Glutamatergic neuron (in vitro differentiated cells): ENCODE measurements around the gene PCDHGC3. TPM values are rescaled to one million over a fixed set of nuclear protein-coding genes. Genes with fewer than 3 reads are reported as not detected.

Experiments used
- DNase-seq: peaks from one replicate; pipeline ENCODE4 v3.0.0; 2022
- H3K27ac Mint-ChIP-seq: one replicate; pipeline ENCODE4 v1.8.0; 2020; ENCODE audit warnings: mild to moderate bottlenecking, mixed read lengths, inconsistent platforms; ENCODE audit not compliant: unreplicated experiment
- H3K27me3 Mint-ChIP-seq: one replicate; pipeline ENCODE4 v1.8.0; 2020; ENCODE audit warnings: mild to moderate bottlenecking, moderate library complexity, mixed read lengths, inconsistent platforms; ENCODE audit not compliant: unreplicated experiment
- H3K36me3 Mint-ChIP-seq: one replicate; pipeline ENCODE4 v1.8.0; 2020; ENCODE audit warnings: mild to moderate bottlenecking, mixed read lengths, inconsistent platforms; ENCODE audit not compliant: unreplicated experiment
- H3K4me1 Mint-ChIP-seq: one replicate; pipeline ENCODE4 v1.8.0; 2020; ENCODE audit warnings: mild to moderate bottlenecking, low read depth, mixed read lengths, inconsistent platforms; ENCODE audit not compliant: unreplicated experiment
- H3K4me3 Mint-ChIP-seq: one replicate; pipeline ENCODE4 v1.8.0; 2020; ENCODE audit warnings: mild to moderate bottlenecking, mixed read lengths, inconsistent platforms; ENCODE audit not compliant: unreplicated experiment
- H3K9me3 Mint-ChIP-seq: one replicate; pipeline ENCODE4 v1.8.0; 2020; ENCODE audit warnings: mild to moderate bottlenecking, moderate library complexity, mixed read lengths, inconsistent platforms; ENCODE audit not compliant: unreplicated experiment
- CTCF ChIP-seq: fragments of 200-600 bp; sonication (generic); IDR thresholded peaks from one replicate; pipeline ENCODE4 v1.5.0; 2021; ENCODE audit not compliant: partially characterized antibody, unreplicated experiment
- total RNA-seq: library from RNA; stranded (reverse); fragmentation: NEBNext Ultra II Directional; extraction: Animal tissue kit (Norgen Biotek cat#: 25700); gene quantifications from one replicate; pipeline ENCODE4 v1.2.1, GENCODE V29; 2021; ENCODE audit not compliant: unreplicated experiment

Gene PCDHGC3
- total RNA-seq, 1 donor from 2014 or later = 40.1 TPM

DNA sequence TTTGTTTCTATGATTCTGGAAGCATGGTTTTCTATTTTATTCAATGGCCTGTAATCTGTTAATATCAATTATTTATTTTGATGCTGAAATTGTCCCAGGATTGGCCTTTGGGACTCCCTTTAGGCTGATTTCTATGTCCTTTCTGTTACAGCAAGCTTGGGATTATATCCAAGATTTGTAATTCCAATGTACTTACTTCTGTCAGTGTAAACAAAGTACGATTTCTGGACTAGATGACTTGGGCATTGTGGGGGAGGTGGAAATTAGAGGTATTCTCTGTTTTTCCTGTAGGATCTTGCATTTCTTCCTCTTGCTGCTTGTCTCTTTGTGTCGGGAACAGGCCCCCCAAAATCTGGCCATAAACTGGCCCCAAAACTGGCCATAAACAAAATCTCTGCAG lies 41.8 kb upstream of the PCDHGC3 start:
- no peaks in the 10 kb centered on the region for H3K4me1 Mint-ChIP-seq
- no peak for TF ChIP-seq CTCF
- H3K27me3 Mint-ChIP-seq = peaks cover 8% of the 10 kb centered on the region
- H3K9me3 Mint-ChIP-seq = peaks cover 29% of the 10 kb centered on the region
- no peak overlapping the region for H3K27ac Mint-ChIP-seq
- H3K36me3 Mint-ChIP-seq = peaks cover 53% of the 10 kb centered on the region
- H3K4me3 Mint-ChIP-seq = no peak overlapping the region
- no peak for DNase-seq

GRCh38 chr5:141437221-141437620 lies 38.5 kb upstream of the PCDHGC3 start:
- TF ChIP-seq CTCF = no peak
- peaks cover 20% of the 10 kb centered on the region for H3K9me3 Mint-ChIP-seq
- no peak overlapping the region for H3K4me3 Mint-ChIP-seq
- H3K27me3 Mint-ChIP-seq = peaks cover 4% of the 10 kb centered on the region
- no peak overlapping the region for H3K27ac Mint-ChIP-seq
- no peak for DNase-seq
- no peaks in the 10 kb centered on the region for H3K4me1 Mint-ChIP-seq
- peaks cover 46% of the 10 kb centered on the region for H3K36me3 Mint-ChIP-seq

- no peak overlapping the region for H3K27ac Mint-ChIP-seq
- H3K4me1 Mint-ChIP-seq = no peaks in the 10 kb centered on the region
- DNase-seq = no peak
- peaks cover 39% of the 10 kb centered on the region for H3K36me3 Mint-ChIP-seq
- H3K9me3 Mint-ChIP-seq = peaks cover 12% of the 10 kb centered on the region
- no peak overlapping the region for H3K4me3 Mint-ChIP-seq
- TF ChIP-seq CTCF = no peak
- peaks cover 4% of the 10 kb centered on the region for H3K27me3 Mint-ChIP-seq
Measured at GRCh38 chr5:141439411-141440141, 36.2 kb upstream of the PCDHGC3 start.

DNA sequence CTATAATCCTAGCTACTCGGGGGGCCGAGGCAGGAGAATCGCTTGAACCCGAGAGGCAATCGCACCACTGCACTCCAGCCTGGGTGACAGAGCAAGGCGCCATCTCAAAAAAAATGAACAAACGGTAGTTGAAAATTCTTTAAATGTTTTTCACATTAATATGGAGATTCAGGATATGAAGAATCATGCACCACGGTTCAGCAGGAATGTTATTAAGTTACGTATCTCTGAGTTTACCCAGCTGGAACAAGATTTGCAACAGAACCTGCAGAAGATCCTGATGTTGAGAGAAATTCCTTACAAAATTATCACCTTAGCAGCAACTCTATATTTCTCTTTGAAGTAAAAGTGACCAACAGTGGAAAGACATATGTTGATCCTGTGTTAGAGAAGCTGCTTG lies 35.4 kb upstream of the PCDHGC3 start:
- Mint-ChIP-seq H3K36me3 (peaks cover 41% of the 10 kb centered on the region), H3K27me3 (peaks cover 4% of the 10 kb centered on the region)

More for the DNA sequence above, 35.4 kb upstream of the PCDHGC3 start:
- no peak for TF ChIP-seq CTCF
- DNase-seq = no peak
- H3K27ac Mint-ChIP-seq = no peak overlapping the region
- H3K4me3 Mint-ChIP-seq = no peak overlapping the region
- no peaks in the 10 kb centered on the region for H3K4me1 Mint-ChIP-seq
- peaks cover 12% of the 10 kb centered on the region for H3K9me3 Mint-ChIP-seq
